Lower leg skin (tissue), 4 donors: Measurements from ENCODE around the gene PTPN18. TPM values are rescaled to one million over a fixed set of nuclear protein-coding genes. Genes with fewer than 3 reads are reported as not detected.

Experiments used
- DNase-seq, 2 donors: peaks; one replicate each; pipeline ENCODE4 v3.0.0-alpha.2; 2019; ENCODE audit warnings: low spot score in 2 of 2
- H3K4me3 ChIP-seq: fragments of 200-600 bp; sonication (generic); 2 replicates; pipeline ENCODE4 v1.5.1; 2017; ENCODE audit warnings: mild to moderate bottlenecking, low read depth; ENCODE audit not compliant: poor library complexity, severe bottlenecking
- CTCF ChIP-seq, 3 donors: fragments of 450-650 bp; IDR thresholded peaks; one replicate each; pipeline ENCODE4 v1.5.1; 2016; ENCODE audit warnings: antibody characterized with exemption in 3 of 3, mild to moderate bottlenecking in 3 of 3, moderate library complexity in 2 of 3
- POLR2A ChIP-seq, 2 donors: fragments of 450-650 bp; IDR thresholded peaks; one replicate each; pipeline ENCODE4 v1.6.1; 2016 to 2017; ENCODE audit warnings: antibody characterized with exemption in 2 of 2, mild to moderate bottlenecking in 1 of 2, moderate library complexity in 1 of 2
- WGBS, 2 donors: methylation state at CpG; one replicate each; pipeline ENCODE4 v1.1.5; 2018; 5-methylcytosine and 5-hydroxymethylcytosine counted together
- intact Hi-C: fragments of 100-400 bp; cut with DNase I; formaldehyde crosslinking; loops from one replicate; pipeline ENCODE4 v1.15.0; 2023; ENCODE audit warnings: low total_unique reads
- total RNA-seq, 4 donors: library from RNA; depleted of rRNA; stranded (reverse); fragments of >200 nt; gene quantifications; one replicate each; pipeline ENCODE4 v1.1.0, GENCODE V29; 2016

PTPN18 gene
- total RNA-seq, 4 donors from 2014 or later, result 18.7 to 31.1 (median 25.4) TPM

GRCh38 chr2:130352237-130352636, 3.6 kb upstream of the PTPN18 start:
- intact Hi-C loops, result no loop called here
- no peak for TF ChIP-seq CTCF (IDR thresholded peaks at IDR 0.05)
- no peak for TF ChIP-seq POLR2A (IDR thresholded peaks at IDR 0.05)
- DNase-seq, result peak in 1 of 2 donors; percentile 76
- H3K4me3 ChIP-seq, result no peak overlapping the region
- WGBS, 2 donors, result 63 to 64% methylated on average over 7 of the region's 7 CpGs

- WGBS, 2 donors, result 85 to 88% methylated on average over 5 to 7 of the region's 7 CpGs
- TF ChIP-seq POLR2A (IDR thresholded peaks at IDR 0.05) (no peak), CTCF (IDR thresholded peaks at IDR 0.05) (no peak)
- intact Hi-C loops, result no loop called here
- H3K4me3 ChIP-seq, result no peak overlapping the region
- peak in 1 of 2 donors; percentile 70 for DNase-seq
Observed at GRCh38 chr2:130353291-130354138, 2.3 kb upstream of the PTPN18 start.

GRCh38 chr2:130354139-130354428, 1.8 kb upstream of the PTPN18 start:
- 50 to 56% methylated on average over 1 of the region's 1 CpG for WGBS, 2 donors
- TF ChIP-seq POLR2A (IDR thresholded peaks at IDR 0.05), result no peak
- no peak for TF ChIP-seq CTCF (IDR thresholded peaks at IDR 0.05)
- intact Hi-C loops, result no loop called here
- DNase-seq, result no peak
- H3K4me3 ChIP-seq, result no peak overlapping the region

- TF ChIP-seq POLR2A (IDR thresholded peaks at IDR 0.05) (no peak), CTCF (IDR thresholded peaks at IDR 0.05) (no peak)
- 16 to 26% methylated on average over 12 to 21 of the region's 21 CpGs for WGBS, 2 donors
- intact Hi-C loops, result no loop called here
- DNase-seq, result peak in 1 of 2 donors; percentile 83
- peak overlapping the region; percentile 62 for H3K4me3 ChIP-seq
Observed at GRCh38 chr2:130355172-130355577, 681 bp upstream of the PTPN18 start.

GRCh38 chr2:130357864-130358263, 2.0 kb downstream of the PTPN18 start:
- intact Hi-C loops, result no loop called here
- no peak overlapping the region for H3K4me3 ChIP-seq
- peak in 1 of 2 donors; percentile 58 for DNase-seq
- 94 to 95% methylated on average over 7 of the region's 7 CpGs for WGBS, 2 donors
- no peak for TF ChIP-seq CTCF (IDR thresholded peaks at IDR 0.05)
- no peak for TF ChIP-seq POLR2A (IDR thresholded peaks at IDR 0.05)
